HepG2 (cell line): ENCODE data around the gene MAPK12.

Source experiments
- BRD4 ChIP-seq: sonication (generic); formaldehyde crosslinking; IDR thresholded peaks from 2 replicates; pipeline ENCODE4 v1.4.0; 2020; ENCODE audit warnings: missing genetic modification reagents
- MAFK ChIP-seq, 2 experiments: IDR thresholded peaks in 1 of 2; conservative IDR thresholded peaks in 1 of 2; 2 replicates each; pipeline ENCODE4 v1.6.1; 2011; ENCODE audit warnings: improper control_type of control experiment in 2 of 2, low read length in 2 of 2
- MXI1 ChIP-seq: IDR thresholded peaks from 3 replicates; pipeline ENCODE4 v1.6.1; 2012; ENCODE audit warnings: low read depth, low read length, inconsistent platforms, borderline replicate concordance
- POLR2A ChIP-seq, 2 experiments: IDR thresholded peaks; 2 replicates each; pipeline ENCODE4 v1.6.1; 2011; ENCODE audit warnings: low read depth in 2 of 2, low read length in 2 of 2, mild to moderate bottlenecking in 1 of 2, moderate library complexity in 1 of 2; ENCODE audit not compliant: insufficient read depth in 1 of 2
- SMC3 ChIP-seq: IDR thresholded peaks from 2 replicates; pipeline ENCODE4 v1.6.1; 2011; ENCODE audit warnings: low read length, improper control_type of control experiment
- ZNF263 ChIP-seq: sonication (generic); formaldehyde crosslinking; IDR thresholded peaks from 2 replicates; pipeline ENCODE4 v1.4.0; 2020; ENCODE audit warnings: missing genetic modification reagents
- ZNF318 ChIP-seq: sonication (generic); formaldehyde crosslinking; IDR thresholded peaks from 2 replicates; pipeline ENCODE4 v1.4.0; 2020; ENCODE audit warnings: mild to moderate bottlenecking, missing genetic modification reagents
- ZNF33B ChIP-seq: sonication (generic); formaldehyde crosslinking; IDR thresholded peaks from 2 replicates; pipeline ENCODE4 v1.5.1; 2020; ENCODE audit warnings: mild to moderate bottlenecking, missing genetic modification reagents
- TF ChIP-seq, protein P1 (sequence below): sonication (generic); formaldehyde crosslinking; IDR thresholded peaks from 2 replicates; pipeline ENCODE4 v1.4.0; 2020; ENCODE audit warnings: missing genetic modification reagents
- TF ChIP-seq, protein P2 (sequence below): sonication (generic); formaldehyde crosslinking; IDR thresholded peaks from 2 replicates; pipeline ENCODE4 v1.5.0; 2020; ENCODE audit warnings: mild to moderate bottlenecking, missing genetic modification reagents, moderate library complexity
- TF ChIP-seq, protein P3 (sequence below): sonication (generic); formaldehyde crosslinking; IDR thresholded peaks from 2 replicates; pipeline ENCODE4 v1.5.1; 2020; ENCODE audit warnings: mild to moderate bottlenecking, missing genetic modification reagents, moderate library complexity
- TF ChIP-seq, protein P4 (sequence below): sonication (generic); formaldehyde crosslinking; conservative IDR thresholded peaks from 2 replicates; pipeline ENCODE4 v1.5.0; 2020; ENCODE audit warnings: missing genetic modification reagents
- TF ChIP-seq, protein P5 (sequence below): sonication (generic); formaldehyde crosslinking; IDR thresholded peaks from 2 replicates; pipeline ENCODE4 v1.4.0; 2020; ENCODE audit warnings: missing genetic modification reagents

DNA sequence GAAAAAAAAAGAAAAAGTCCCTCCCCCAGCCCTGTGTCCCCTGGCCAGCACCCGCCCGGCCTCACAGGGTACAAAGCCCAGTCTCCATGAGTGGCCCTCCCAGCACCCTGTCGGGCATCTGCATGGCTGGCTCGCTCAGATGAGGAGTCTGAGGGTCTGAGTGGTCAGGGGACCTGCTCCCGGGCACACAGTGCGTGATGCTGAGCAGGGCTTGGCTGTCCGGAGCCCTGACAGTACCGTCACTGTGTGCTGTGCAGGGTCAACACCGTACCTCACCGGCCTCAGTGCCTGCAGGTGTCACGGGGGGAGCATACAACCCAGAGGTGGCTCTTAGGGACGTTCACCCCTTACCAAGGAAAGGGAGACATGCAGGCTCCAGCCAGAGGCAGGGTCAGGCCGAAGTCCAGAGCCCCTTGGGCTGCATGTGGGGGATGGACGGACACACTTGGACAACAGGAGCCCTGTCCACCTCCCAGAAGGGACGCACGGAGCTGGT, 49.5 kb upstream of the MAPK12 start:
- TF ChIP-seq, protein P1, sequence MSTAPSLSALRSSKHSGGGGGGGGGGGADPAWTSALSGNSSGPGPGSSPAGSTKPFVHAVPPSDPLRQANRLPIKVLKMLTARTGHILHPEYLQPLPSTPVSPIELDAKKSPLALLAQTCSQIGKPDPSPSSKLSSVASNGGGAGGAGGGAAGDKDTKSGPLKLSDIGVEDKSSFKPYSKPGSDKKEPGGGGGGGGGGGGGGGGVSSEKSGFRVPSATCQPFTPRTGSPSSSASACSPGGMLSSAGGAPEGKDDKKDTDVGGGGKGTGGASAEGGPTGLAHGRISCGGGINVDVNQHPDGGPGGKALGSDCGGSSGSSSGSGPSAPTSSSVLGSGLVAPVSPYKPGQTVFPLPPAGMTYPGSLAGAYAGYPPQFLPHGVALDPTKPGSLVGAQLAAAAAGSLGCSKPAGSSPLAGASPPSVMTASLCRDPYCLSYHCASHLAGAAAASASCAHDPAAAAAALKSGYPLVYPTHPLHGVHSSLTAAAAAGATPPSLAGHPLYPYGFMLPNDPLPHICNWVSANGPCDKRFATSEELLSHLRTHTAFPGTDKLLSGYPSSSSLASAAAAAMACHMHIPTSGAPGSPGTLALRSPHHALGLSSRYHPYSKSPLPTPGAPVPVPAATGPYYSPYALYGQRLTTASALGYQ (CRISPR knock-in tag), result no peak
- TF ChIP-seq, protein P2, sequence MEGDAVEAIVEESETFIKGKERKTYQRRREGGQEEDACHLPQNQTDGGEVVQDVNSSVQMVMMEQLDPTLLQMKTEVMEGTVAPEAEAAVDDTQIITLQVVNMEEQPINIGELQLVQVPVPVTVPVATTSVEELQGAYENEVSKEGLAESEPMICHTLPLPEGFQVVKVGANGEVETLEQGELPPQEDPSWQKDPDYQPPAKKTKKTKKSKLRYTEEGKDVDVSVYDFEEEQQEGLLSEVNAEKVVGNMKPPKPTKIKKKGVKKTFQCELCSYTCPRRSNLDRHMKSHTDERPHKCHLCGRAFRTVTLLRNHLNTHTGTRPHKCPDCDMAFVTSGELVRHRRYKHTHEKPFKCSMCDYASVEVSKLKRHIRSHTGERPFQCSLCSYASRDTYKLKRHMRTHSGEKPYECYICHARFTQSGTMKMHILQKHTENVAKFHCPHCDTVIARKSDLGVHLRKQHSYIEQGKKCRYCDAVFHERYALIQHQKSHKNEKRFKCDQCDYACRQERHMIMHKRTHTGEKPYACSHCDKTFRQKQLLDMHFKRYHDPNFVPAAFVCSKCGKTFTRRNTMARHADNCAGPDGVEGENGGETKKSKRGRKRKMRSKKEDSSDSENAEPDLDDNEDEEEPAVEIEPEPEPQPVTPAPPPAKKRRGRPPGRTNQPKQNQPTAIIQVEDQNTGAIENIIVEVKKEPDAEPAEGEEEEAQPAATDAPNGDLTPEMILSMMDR (CRISPR knock-in tag), result peak; percentile 28; the same call in 1 of the 2 replicates
- TF ChIP-seq MXI1, result no peak
- peak in 1 of 2 experiments; percentile 44; a peak in 1 of 4 replicates for TF ChIP-seq POLR2A (IDR thresholded peaks at IDR 0.05; ENCODE audit: insufficient read depth in 1 of 2, low read depth in 2 of 2, low read length in 2 of 2)
- TF ChIP-seq MAFK (conservative IDR thresholded peaks at IDR 0.05 in 1 of 2, IDR thresholded peaks at IDR 0.05 in 1 of 2; ENCODE audit: low read length in 2 of 2), result no peak
- TF ChIP-seq, protein P3, sequence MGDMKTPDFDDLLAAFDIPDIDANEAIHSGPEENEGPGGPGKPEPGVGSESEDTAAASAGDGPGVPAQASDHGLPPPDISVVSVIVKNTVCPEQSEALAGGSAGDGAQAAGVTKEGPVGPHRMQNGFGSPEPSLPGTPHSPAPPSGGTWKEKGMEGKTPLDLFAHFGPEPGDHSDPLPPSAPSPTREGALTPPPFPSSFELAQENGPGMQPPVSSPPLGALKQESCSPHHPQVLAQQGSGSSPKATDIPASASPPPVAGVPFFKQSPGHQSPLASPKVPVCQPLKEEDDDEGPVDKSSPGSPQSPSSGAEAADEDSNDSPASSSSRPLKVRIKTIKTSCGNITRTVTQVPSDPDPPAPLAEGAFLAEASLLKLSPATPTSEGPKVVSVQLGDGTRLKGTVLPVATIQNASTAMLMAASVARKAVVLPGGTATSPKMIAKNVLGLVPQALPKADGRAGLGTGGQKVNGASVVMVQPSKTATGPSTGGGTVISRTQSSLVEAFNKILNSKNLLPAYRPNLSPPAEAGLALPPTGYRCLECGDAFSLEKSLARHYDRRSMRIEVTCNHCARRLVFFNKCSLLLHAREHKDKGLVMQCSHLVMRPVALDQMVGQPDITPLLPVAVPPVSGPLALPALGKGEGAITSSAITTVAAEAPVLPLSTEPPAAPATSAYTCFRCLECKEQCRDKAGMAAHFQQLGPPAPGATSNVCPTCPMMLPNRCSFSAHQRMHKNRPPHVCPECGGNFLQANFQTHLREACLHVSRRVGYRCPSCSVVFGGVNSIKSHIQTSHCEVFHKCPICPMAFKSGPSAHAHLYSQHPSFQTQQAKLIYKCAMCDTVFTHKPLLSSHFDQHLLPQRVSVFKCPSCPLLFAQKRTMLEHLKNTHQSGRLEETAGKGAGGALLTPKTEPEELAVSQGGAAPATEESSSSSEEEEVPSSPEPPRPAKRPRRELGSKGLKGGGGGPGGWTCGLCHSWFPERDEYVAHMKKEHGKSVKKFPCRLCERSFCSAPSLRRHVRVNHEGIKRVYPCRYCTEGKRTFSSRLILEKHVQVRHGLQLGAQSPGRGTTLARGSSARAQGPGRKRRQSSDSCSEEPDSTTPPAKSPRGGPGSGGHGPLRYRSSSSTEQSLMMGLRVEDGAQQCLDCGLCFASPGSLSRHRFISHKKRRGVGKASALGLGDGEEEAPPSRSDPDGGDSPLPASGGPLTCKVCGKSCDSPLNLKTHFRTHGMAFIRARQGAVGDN (CRISPR knock-in tag), result peak; percentile 70
- TF ChIP-seq, protein P4, sequence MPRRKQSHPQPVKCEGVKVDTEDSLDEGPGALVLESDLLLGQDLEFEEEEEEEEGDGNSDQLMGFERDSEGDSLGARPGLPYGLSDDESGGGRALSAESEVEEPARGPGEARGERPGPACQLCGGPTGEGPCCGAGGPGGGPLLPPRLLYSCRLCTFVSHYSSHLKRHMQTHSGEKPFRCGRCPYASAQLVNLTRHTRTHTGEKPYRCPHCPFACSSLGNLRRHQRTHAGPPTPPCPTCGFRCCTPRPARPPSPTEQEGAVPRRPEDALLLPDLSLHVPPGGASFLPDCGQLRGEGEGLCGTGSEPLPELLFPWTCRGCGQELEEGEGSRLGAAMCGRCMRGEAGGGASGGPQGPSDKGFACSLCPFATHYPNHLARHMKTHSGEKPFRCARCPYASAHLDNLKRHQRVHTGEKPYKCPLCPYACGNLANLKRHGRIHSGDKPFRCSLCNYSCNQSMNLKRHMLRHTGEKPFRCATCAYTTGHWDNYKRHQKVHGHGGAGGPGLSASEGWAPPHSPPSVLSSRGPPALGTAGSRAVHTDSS, result no peak
- TF ChIP-seq, protein P5, sequence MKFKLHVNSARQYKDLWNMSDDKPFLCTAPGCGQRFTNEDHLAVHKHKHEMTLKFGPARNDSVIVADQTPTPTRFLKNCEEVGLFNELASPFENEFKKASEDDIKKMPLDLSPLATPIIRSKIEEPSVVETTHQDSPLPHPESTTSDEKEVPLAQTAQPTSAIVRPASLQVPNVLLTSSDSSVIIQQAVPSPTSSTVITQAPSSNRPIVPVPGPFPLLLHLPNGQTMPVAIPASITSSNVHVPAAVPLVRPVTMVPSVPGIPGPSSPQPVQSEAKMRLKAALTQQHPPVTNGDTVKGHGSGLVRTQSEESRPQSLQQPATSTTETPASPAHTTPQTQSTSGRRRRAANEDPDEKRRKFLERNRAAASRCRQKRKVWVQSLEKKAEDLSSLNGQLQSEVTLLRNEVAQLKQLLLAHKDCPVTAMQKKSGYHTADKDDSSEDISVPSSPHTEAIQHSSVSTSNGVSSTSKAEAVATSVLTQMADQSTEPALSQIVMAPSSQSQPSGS (CRISPR knock-in tag), result no peak
- no peak for TF ChIP-seq ZNF263 (CRISPR knock-in tag)
- no peak for TF ChIP-seq ZNF318
- no peak for TF ChIP-seq SMC3
- TF ChIP-seq BRD4 (CRISPR knock-in tag), result no peak
- no peak for TF ChIP-seq ZNF33B (CRISPR knock-in tag)
